GM19025 (cell line): Measurements from ENCODE around the gene COL9A3.

ENCODE experiments used
- ATAC-seq: cut with Tn5 transposase; IDR thresholded peaks from one replicate; pipeline ENCODE4 v1.9.1; 2021; ENCODE audit warnings: mild to moderate bottlenecking, low read depth, moderate library complexity; ENCODE audit not compliant: unreplicated experiment

COL9A3 gene

DNA sequence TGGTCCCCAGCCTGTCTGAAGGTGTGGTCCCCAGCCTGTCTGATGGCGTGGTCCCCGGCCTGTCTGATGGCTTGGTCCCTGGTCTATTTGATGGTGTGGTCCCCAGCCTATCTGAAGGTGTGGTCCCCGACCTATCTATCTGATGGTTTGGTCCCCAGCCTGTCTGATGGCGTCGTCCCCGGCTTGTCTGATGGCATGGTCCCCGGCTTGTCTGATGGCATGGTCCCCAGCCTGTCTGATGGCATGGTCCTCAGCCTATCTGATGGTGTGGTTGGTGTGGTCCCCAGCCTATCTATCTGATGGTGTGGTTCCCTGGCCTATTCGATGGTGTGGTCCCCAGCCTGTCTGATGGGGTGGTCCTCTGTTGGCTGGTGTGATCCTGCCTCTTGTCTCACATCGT, 38.8 kb upstream of the COL9A3 start:
- no peak for ATAC-seq

DNA sequence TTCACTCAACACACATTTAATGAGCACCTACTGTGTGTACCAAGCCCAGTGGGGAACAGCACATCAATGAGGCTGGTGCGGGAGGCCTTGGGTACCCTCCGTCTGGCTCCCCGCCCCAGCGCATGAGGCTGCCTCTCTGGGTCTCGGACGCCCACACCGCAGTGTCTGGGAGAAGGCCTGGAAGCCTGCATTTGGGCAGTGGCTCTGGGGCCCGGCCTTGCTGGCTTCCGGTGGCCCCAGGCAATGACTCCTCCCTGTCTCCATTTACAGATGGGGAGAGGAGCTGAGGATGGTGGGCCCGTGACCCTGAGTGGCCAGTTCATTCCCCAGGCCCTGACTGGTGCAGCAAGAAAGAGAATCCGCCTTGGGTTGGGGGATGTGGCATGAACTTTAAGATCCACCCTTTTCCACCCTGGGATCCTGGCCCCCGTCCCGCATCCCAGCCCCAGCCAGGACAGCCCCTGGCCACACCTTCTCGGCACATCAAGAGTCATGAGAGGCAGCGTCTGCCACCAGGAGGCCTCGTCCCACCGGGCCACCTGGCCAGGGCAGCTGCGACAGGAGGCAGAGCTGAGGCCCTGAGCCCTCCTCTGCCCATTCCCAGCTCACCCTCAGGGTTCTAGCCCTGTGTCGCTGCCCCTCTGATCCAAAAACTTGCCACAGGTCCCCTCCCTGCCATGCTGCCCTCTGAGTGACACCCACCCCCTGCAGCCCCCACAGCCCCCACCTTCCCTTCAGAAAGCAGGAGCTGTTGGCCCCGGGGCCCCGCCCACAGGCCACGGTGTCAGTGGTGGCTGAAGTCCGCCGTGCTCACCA, 38.0 kb upstream of the COL9A3 start:
- no peak for ATAC-seq

DNA sequence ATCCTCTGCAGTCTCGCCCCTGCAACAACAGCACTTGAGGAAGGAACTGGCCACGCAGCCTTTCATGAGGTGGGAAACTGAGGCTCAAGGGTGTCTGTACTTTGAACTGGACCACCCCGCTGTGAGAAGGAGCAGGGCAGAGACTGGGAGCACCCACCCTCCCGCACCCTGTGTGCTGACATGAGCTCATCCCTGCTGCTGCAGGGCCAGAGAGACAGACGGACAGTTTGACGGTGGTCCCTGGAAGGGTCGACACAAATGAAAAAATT, 37.5 kb upstream of the COL9A3 start:
- no peak for ATAC-seq

DNA sequence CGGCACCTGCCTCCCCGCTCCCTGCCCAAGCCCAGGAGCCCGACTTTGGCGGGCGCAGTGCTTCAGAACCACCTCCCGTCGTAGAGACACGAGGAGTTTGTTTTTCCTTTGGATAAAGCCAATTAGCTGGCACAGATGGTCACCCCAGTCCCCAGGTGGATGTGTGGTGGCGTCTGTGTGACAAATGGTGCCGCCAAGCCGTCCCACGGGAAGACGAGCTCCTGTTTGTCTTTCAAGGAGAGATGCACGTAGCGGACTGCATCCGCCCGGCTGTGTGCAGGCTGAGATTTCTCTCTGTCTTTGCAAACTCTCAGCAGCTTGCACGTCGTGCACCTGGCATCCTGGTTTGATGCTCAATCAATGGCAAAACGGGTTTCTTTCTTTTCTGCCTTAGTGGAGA, 36.6 kb upstream of the COL9A3 start:
- ATAC-seq, result no peak

DNA sequence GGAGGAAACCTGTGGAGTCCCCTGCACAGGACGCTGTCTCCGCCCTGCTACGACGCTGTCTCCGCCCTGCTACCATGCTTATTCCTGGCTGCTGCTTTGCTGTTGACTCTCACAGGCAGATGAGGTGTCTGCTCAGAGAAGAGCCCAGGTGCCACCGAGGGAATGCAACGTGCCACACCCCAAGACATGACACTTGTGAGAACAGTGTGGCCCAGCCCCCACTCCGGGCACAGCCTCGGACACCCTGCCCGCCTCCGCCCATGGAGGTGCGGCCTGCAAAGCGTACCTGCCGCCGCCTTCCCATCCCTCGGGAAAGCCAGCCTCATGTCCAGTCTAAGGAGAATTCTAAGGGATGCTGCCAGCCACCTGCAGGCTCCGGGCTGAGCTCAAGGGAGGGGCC, 36.2 kb upstream of the COL9A3 start:
- no peak for ATAC-seq

DNA sequence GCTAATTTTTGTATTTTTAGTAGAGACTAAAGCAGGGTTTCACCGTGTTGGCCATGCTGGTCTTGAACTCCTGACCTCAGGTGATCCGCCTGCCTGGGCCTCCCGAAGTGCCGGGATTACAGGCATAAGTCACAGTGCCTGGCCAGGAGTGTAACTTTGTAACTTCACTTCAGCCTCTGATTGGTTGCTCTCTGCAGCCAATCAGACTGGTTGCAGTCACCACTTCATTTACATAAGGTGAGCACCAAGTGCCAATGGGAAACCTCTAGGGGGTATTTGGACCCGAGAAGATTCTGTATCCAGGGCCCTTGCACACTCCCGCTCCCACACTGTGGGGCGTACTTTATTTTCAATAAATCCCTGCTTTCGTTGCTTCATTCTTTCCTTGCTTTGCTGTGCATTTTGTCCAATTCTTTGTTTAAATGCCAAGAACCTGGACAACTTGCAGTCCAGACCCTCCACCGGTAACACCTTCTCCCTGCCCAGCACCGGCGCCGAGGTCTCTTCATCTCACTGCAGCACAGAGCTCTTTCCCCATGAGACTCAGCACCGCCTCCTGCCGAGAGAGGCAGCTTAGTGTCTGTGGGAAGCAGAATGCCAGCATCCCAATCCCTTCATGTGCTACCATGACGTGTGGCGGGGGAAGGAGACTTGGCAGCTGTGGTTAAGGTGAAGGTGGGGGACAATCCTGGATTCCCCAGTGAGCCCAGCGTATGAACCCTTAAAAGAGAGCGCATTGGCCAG, 34.5 kb upstream of the COL9A3 start:
- no peak for ATAC-seq

DNA sequence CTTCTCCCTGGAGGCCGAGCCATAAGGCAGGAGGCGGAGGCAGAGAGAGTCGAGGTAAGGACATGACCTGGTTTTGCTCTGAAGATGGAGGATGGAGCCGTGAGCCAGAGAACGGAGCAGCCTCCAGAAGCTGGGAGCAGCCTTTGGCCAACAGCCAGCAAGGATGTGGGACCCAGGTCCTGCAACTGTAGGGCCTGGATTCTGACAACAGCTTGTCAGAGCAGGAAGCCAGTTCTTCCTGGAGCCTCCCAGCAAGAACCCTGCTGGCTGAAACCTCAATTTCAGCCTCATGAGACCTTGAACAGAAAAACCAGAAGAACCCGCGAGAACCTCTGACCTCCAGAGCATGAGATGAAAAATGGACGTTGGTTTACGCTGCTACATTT, 34.0 kb upstream of the COL9A3 start:
- no peak for ATAC-seq

DNA sequence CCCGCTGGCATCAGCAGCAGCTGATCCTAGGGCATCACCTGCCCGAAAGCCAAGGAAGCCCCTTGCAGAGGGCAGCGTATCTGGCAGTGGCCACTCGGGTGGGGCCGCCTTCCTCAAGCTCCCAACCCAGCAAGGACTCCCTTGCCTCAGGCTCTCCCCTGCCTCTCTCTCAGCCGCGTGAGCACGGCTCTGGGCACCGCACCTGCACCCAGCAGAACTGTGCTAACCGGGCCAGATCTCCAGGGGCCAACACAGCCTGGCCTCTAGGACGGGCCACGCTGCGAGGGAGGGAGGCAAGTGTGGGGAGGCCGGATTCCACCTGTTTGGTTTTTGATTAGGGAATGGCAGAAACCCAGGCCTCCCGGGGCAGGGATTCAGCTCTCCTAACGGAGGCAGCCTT, 32.4 kb upstream of the COL9A3 start:
- ATAC-seq, result no peak

DNA sequence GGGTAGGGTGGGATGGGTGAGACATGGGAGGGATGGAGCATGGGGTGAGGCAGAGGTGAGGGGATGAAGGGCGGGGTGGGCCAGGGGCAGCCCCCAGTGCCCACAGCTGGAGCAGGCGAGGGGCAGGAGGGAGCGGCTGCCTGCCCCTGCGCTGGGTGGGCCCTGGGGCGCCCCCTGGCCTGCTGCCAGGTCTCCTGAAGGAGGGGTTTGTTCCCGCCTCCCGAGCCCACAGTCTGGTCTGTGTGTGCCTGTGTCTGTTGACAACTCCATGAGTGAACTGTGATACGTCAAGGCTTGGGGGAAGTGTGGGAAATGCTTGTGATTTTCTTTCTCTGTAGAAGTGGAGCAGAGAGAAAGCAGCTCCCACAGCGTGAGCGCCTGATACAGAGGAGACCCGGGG, 31.5 kb upstream of the COL9A3 start:
- no peak for ATAC-seq

DNA sequence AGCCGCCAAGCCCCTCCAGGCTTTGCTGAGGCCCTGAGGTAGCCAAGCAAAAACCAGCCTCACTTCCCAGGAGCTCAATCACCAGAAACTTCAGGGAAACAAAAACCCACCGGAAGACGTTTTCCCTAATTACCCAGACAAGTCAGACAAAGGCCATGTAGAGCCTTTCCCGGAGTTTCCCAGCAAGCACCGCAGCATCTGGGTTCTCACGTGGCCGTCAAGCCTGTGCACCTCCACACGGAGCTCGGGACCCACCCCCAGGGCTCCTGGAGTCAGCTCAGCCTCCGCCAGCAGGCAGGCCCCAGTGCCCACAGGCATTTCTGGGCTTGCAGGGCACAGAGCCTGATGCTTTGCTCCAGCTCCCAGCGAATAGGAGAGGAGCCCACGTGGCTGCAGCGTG, 30.7 kb upstream of the COL9A3 start:
- no peak for ATAC-seq

DNA sequence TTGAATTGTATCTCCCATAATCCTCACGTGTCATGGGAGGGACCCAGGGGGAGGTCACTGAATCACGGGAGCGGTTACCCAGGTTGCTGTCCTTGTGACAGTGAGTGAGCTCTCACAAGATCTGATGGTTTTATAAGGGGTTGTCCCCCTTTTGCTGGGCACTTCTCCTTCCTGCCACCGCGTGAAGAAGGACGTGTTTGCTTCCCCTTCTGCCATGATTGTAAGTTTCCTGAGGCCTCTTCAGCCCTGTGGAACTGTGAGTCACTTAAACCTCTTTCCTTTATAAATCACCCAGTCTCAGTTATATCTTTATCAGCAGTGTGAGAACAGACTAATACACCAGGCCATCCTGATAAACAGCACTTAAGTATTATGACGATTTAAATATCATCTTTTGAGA, 29.5 kb upstream of the COL9A3 start:
- no peak for ATAC-seq

DNA sequence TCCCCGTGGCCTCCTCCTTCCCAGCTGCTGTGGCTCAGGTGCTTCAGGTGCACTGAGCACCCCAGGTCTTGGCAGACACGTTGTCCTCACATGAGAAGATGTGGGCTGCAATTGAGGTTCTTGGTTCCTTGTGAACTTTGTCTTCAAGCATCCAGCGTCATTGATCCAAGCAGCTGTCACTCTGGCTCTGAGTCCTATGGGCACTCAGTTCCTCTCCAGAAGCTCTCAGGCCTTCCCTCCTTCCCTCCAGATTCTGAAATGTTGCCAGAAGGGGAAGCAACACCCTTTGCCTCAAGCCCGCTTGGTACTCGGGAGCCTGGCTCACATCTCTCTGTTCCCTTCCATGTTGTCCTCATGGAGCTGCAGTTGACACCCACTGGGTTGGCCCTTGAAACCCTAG, 29.0 kb upstream of the COL9A3 start:
- ATAC-seq, result no peak

DNA sequence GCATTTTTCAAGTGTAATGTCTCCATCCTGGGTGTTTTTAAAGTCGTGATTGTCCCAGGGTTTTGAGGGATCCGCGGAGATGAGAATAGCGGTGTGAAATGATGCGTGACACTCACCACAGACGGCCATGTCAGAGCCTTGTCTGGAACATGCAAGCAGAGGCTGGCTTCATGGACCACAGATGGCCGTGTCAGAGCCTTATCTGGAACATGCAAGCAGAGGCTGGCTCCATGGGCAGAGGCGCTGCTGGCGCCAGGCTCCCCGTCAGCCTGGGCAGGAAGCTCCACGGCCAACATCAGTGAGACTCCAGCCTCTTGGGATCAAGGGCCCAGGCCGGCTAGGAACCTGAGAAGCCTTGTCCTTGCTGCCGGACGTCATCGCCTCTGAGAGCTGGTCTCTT, 28.2 kb upstream of the COL9A3 start:
- ATAC-seq, result no peak

DNA sequence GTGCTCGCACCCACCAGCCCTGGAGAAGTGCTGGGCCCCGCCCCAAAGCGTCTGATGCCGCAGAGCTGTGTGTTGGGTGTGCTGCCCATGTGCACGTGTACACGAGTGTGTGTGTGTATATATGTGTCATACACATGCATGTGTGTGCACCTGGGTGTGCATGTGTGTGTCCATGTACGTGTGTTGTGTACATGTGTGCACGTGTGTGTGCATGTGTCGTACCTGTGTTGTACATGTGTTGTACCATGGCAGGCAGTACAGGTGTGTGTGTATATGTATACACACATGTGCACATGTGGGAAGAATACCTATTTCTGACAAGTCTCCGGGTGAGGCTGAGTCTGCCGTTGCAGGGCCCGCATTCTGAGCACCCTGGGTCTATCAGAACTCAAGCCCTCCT, 26.8 kb upstream of the COL9A3 start:
- no peak for ATAC-seq

DNA sequence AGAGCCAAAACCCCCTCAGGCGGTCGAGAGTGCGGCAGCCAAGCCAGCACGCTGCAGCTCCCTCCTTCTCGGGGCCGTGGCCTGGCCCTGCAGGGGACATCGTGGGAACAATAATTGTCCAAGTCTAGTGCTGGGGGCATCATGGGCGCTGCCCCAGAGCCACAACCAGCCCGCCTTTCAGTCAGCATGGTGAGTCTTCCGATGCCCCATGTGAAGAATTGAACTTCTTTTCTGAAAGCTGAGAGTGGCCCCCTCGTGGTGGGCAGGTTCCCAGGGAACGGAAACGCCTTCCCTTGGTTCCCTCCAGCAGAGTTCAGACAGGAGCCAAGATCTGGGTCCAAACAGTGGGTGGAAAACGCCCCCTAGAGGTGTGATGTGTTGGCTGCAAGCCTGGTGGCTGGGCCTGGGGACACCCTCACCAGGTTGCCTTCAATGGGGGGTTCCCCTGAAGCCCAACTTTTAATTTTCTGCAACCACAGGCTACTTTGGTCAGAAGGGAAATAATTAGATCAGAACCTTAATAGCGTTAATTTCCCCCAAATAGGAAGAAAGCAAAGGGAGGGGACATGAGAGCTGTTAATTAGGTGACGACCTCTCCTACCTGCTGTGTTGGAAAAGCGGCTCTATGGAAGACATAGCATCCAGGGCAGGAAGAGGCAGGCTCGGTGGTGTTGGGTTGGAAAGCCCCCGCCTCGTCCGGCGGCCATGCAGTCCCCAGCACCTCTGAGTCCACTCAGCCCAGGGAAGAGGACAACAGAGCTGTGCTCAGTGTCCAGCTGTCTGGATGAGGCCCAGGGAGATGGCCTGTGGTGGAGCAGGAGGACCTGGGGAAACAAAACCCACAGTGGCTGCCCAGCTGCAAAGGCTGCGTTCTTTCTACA, 25.3 kb upstream of the COL9A3 start:
- ATAC-seq, result no peak

DNA sequence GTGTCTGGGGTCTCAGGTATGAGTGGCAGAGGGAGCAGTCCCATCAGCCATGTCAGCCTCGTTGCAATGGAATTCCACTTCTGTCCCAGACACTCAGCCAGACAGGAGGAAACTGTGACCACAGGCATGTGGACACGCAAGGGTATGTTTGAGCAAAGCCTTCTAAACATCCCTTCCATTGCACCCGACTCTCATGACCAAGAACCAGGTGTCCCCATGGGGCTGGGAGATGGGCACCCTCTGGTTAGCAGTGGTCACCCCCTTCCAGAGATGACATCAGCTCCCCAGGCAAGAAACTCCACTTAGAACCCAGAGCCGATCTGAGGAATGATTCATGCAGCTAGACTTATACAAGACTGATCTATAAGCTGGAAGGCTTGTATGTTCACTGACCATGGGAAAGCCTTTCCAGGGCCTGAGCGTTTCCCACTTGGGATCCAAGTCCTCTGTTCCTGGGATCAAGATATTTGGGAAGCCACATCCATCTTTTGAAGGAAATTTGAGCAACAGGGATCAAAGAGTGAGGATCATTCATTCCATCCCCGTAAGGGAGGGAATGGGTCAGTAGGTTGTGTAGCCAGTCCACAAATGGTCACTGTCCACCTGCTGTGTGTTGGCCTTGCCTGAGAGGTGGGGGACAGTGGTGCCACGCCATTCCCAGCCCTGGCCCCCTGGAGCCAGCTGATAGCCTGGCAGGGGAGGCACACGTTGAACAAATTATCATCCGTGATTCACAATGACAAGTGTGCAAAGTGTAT, 24.5 kb upstream of the COL9A3 start:
- ATAC-seq, result no peak

DNA sequence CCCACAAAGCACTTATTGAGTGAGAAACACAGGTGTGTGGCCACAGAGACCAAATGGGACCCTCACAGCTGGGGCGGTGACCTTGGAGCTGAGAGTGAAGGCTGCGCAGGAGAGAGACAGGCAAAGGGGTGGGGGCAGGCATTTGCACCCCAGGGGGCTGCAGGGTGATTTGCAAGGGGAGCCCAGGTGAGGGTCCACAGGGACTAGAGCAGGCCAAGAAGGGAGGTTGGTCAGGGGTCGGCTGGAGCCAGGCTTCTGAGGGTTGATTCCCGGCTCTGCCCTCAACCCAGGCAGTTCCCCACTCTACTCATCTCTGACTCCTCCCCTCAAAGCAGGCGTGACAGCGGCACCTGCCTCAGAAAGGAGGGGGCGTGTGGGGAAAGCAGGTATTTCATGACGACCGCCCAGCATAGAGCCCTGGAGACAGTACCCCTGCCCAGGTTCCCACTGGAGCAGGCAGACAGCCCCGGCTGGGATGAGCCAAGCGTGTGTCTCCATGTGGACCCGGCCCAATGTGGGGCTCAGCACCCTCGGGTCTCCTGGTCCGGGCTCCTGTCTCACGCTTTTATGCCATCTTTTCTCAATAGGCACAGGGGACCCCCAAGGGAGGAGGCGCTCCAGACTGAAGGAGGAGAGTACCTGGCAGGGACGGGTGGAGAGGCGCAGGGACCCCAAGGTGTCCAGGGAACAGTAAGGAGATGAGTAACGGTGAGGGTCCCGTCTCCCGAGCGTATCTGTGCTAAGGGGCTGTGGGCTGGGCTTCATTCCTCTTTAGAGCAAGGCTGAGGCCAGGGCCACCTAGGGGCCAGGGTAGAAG, 23.7 kb upstream of the COL9A3 start:
- ATAC-seq, result no peak

DNA sequence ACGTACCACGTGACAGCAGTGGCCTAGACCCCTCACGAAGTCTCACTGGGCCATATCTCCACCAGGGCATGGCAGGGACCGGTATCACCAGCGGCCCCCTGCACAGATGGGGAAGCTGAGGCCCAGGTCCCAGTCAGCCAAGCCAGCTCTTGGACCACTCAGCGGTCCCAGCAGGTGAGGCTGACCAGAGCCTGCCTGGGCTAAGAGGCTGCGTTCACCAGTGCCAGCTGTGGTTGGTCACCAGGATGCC, 23.2 kb upstream of the COL9A3 start:
- no peak for ATAC-seq

DNA sequence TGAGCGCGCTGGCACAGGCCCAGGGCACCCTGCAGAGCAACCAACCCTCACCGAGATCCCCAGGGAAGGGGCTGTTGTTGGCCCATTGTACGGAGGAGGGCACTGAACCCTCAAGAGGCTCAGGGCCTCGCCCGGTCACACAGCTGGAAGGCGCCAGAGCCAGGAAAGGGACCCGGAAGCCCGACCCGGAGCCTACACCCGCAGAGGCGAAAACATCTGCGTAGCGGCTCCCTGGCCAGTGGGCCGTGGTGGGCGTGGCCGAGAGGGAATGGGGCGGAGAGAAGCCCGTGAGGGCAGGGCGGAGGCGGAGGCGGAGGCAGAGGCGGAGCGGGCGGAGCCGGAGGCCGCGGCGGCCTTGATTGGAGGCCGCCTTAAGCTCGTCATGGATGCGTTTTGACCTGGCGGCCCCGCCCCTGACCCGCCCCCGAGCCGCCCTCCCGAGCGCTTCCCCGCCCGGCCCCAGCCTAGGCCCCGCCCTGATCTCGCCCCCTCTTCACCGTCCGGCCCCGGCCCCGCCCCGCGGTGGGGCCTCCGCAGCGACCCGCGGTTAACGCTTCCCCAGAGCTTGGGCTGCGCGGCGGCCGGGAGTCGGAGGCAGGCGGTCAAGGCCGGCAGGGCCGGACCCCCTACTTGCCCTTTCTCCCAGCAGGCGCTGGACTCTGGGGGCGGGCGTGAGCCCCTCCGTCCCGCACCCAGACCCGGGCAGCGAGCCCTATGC, 22.7 kb upstream of the COL9A3 start:
- peak; percentile 68 for ATAC-seq
